Uterus (tissue), 2 donors: ENCODE data around the gene DYNLT2.

ENCODE experiments used
- CTCF ChIP-seq, 4 experiments: fragments of 200-600 bp in 2 of 4; fragments of 450-650 bp in 2 of 4; sonication (generic) in 2 of 4; IDR thresholded peaks; one replicate each; pipeline ENCODE4 v1.5.1; 2016 to 2019; ENCODE audit warnings: antibody characterized with exemption in 4 of 4, mild to moderate bottlenecking in 2 of 4, moderate library complexity in 1 of 4
- POLR2A ChIP-seq, 2 donors: fragments of 450-650 bp; IDR thresholded peaks; one replicate each; pipeline ENCODE4 v1.6.1; 2016; ENCODE audit warnings: antibody characterized with exemption in 2 of 2, mild to moderate bottlenecking in 1 of 2, moderate library complexity in 1 of 2

GRCh38 chr6:169785566-169785965 lies 34.2 kb upstream of the DYNLT2 start:
- TF ChIP-seq CTCF (IDR thresholded peaks at IDR 0.05) (no peak), POLR2A (IDR thresholded peaks at IDR 0.05) (no peak)
